Measurements from ENCODE around the gene CAMK1D. TPM values are rescaled to one million over a fixed set of nuclear protein-coding genes. Genes with fewer than 3 reads are reported as not detected.

CAMK1D gene
- total and polyA plus RNA-seq, 2 of the 8 experiments (the other 6 are each of a cell fraction or from before 2014, with no cell fraction given), result 3.5 to 10.6 TPM

DNA sequence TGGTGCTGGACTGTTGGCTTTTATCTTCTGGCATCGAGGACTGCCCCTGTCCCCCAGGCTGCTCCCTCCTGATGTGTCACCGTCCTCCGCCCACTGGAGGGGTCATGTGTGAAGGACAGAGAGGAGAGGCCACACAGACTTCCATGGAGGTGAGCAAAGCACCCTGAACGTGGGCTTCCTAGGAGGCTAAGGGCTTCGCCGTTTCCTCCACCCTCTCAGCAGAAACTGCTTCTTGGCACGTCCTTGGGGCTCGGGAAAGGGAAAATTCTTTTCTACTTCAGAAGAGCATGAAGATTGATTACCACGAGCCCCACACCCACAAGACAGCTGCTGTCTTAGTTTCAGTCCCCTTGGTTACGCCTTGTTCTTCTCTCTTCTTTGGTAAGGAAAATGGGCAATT, 433.9 kb downstream of the CAMK1D start:
- H2BK15ac ChIP-seq (ENCODE audit: low read length), result no peak overlapping the region
- H3K9ac ChIP-seq (replicated peaks in 1 of 4; ENCODE audit: extremely low read depth in 1 of 4, low read depth in 3 of 4, low read length in 3 of 4), result no peak overlapping the region
- H3K79me2 ChIP-seq (ENCODE audit: control insufficient read depth in 1 of 2, insufficient read depth in 2 of 2, low read length in 2 of 2), result no peaks in the 10 kb centered on the region
- H2BK12ac ChIP-seq (ENCODE audit: low read depth, low read length), result no peak overlapping the region
- no peak overlapping the region for H4K8ac ChIP-seq (ENCODE audit: extremely low read depth, insufficient read depth, low read length)
- no peak overlapping the region for H2BK20ac ChIP-seq (ENCODE audit: low read length)
- no peaks in the 10 kb centered on the region; a peak in 1 of 7 replicates for H3K4me1 ChIP-seq (replicated peaks in 1 of 4; ENCODE audit: control insufficient read depth in 3 of 4, insufficient read depth in 4 of 4, low read length in 3 of 4)
- ChIA-PET POLR2A (ENCODE audit: partially characterized antibody) (no interaction called here), CTCF (ENCODE audit: partially characterized antibody) (interaction anchor here (0.6 to 4.7 kb wide), 15 partner anchors 9 to 721 kb away, joined by 3 to 29 read pairs (median 5); no protein-coding TSS in a partner anchor)
- H3K14ac ChIP-seq (ENCODE audit: insufficient read length), result no peak overlapping the region
- no peak overlapping the region for H3K23ac ChIP-seq (ENCODE audit: insufficient read length)
- no peak overlapping the region for H3K4me3 ChIP-seq (ENCODE audit: extremely low read depth in 1 of 4, insufficient read depth in 2 of 4, low read depth in 3 of 4, low read length in 4 of 4)
- no peak for FAIRE-seq
- no peak overlapping the region for H3K18ac ChIP-seq (ENCODE audit: extremely low read depth, low read length)
- no peak overlapping the region for H3K4ac ChIP-seq (replicated peaks; ENCODE audit: insufficient read length, low read depth, low read length)
- H2BK5ac ChIP-seq (ENCODE audit: low read depth, low read length), result no peak overlapping the region
- H3K27me3 ChIP-seq (replicated peaks in 1 of 4; ENCODE audit: control insufficient read depth in 3 of 4, extremely low read depth in 1 of 4, insufficient read depth in 3 of 4, low read length in 3 of 4), result no peaks in the 10 kb centered on the region
- H3K4me2 ChIP-seq (ENCODE audit: insufficient read depth in 1 of 2, low read depth in 2 of 2, low read length in 2 of 2), result no peak overlapping the region
- no peak overlapping the region for H2BK120ac ChIP-seq (replicated peaks; ENCODE audit: low read depth, low read length)
- no peaks in the 10 kb centered on the region for H3K23me2 ChIP-seq (ENCODE audit: low read depth, low read length)
- H3K27ac ChIP-seq (ENCODE audit: low read depth, low read length), result no peak overlapping the region
- no peak overlapping the region for H4K5ac ChIP-seq (ENCODE audit: insufficient read length, low read depth, low read length)
- H4K91ac ChIP-seq (replicated peaks; ENCODE audit: insufficient read length, low read length), result no peak overlapping the region
- no peaks in the 10 kb centered on the region for H3K36me3 ChIP-seq (ENCODE audit: control insufficient read depth in 2 of 4, insufficient read depth in 4 of 4, low read length in 3 of 4)
- H4K20me1 ChIP-seq (replicated peaks in 1 of 2; ENCODE audit: control insufficient read depth in 1 of 2, insufficient read depth in 2 of 2, low read length in 2 of 2), result no peaks in the 10 kb centered on the region
- TF ChIP-seq SUZ12 (IDR thresholded peaks at IDR 0.05; ENCODE audit: low read length), result no peak
- TF ChIP-seq CREB1 (IDR thresholded peaks at IDR 0.05), result no peak
- TF ChIP-seq RFX5 (IDR thresholded peaks at IDR 0.05; ENCODE audit: borderline replicate concordance, low read depth, low read length), result no peak
- TF ChIP-seq FOSL1 (IDR thresholded peaks at IDR 0.05; ENCODE audit: insufficient read depth, low read depth, low read length), result no peak
- no peak for TF ChIP-seq SAP30 (IDR thresholded peaks at IDR 0.05; ENCODE audit: insufficient read depth, insufficient replicate concordance, low read length)
- no peak for TF ChIP-seq MAX (IDR thresholded peaks at IDR 0.05)
- no peaks in the 10 kb centered on the region for H3K9me3 ChIP-seq (ENCODE audit: insufficient read depth in 2 of 2, low read depth in 1 of 2, low read length in 1 of 2)
- 90% methylated on average over 10 of the region's 10 CpGs; no CpG with 5 or more reads in 1 of the 2 experiments for WGBS, 2 experiments (ENCODE audit: extremely low coverage in 1 of 2, insufficient coverage in 1 of 2, insufficient read length in 1 of 2, insufficient replicate concordance in 2 of 2, low coverage in 1 of 2, low lambda C conversion rate in 2 of 2, missing lambda C conversion rate in 1 of 2)
- DNase-seq (ENCODE audit: low read depth in 1 of 2, low spot score in 2 of 2), result no peak
- H3K79me1 ChIP-seq (ENCODE audit: low read depth, low read length), result no peaks in the 10 kb centered on the region
- no peak overlapping the region for H3K56ac ChIP-seq (replicated peaks; ENCODE audit: insufficient read length, low read depth, low read length)
- H2AFZ ChIP-seq (ENCODE audit: low read length), result no peak overlapping the region
- no peak overlapping the region for H2AK5ac ChIP-seq (ENCODE audit: low read depth, low read length)

All from H1 (cell line).